Measurements from ENCODE around the gene CKAP2L.

Gene CKAP2L

DNA sequence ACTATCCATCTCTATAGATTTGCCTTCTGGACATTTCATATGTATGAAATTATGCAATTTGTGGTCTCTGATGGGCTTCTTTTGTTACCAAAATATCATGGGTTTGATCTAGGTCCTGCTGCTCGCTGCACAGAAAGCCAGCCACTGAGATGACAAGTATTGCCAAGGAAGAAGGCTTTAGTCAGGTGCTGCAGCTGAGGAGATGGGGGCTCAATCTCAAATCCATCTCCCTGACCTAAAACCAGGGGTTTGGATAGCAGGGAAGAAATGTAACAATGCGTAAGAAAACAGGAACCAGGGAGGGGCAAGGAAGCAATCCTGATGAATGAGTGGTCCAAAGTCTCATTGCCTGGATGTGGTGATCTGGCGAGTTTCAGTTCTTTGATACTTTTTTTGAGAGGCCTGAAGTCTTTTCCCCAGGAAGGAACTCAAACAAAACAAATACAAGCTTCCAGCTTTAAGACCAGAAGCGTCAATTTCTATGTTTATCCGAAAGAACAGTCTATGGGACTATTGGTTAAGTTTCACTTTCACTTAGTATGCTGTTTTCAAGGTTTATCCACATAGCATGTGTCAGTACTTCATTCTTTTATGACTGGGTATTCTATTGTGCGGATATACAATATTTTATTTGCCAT, 3.4 kb upstream of the CKAP2L start:
- no peak for DNase-seq (ENCODE audit: low read depth in 2 of 2, low spot score in 1 of 2)

DNA sequence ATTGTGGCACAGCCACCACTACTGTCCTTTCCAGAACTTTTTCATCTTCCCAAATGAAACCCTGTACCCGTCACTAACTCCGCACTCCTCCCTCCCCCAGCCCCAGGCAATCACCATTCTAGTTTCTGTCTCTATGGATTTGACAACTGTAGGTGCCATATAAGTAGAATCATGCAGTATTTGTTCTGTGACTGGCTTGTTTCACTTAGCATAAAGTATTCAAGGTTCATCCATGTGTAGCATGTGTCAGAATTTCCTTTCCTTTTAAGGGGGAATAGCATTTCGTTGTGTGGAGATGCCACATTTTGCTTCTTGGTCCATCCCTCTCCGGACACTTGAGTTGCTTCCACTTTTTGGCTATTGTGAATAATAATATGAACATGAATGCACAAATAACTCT, 842 bp upstream of the CKAP2L start:
- DNase-seq (ENCODE audit: low read depth in 2 of 2, low spot score in 1 of 2): no peak

DNA sequence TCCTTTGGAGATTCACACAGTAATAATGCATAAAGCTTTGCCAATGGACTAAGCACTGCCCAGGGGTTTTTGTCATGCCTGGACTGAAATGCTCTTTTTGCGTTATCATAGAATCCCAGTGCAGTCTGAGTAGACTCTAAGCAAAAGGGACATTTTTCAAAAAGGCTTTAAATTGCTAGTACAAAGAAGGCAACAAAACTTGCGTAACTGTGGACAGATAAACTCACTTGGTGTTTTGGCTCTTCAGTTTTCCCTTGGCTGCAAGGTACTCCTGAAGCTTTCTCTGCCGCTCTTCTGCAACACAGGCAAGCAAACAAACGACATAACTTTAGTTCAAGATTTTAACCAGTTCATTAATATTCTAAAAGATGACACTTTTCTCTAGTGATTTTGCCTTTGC, 2.1 kb downstream of the CKAP2L start:
- DNase-seq (ENCODE audit: low read depth in 2 of 2, low spot score in 1 of 2): no peak

DNA sequence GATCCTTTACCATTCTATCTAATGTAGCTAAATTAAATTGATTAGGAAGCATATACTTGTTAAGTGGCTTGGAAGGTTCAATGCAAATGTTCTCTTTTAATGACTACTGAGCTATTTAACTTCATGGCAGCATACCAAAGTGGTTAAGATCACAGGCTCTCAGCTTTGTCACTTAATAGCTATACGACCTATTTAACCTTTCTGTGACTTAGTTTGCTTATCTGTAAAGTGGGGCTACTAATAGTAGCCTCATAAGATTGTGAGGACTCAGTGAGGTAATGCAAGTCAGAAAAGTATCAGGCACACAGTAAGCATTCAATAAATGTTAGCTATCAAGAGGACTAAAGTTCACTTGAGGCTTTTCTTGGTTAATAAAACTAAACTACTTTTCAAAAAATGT, 4.3 kb downstream of the CKAP2L start:
- DNase-seq (ENCODE audit: low read depth in 2 of 2, low spot score in 1 of 2): no peak

DNA sequence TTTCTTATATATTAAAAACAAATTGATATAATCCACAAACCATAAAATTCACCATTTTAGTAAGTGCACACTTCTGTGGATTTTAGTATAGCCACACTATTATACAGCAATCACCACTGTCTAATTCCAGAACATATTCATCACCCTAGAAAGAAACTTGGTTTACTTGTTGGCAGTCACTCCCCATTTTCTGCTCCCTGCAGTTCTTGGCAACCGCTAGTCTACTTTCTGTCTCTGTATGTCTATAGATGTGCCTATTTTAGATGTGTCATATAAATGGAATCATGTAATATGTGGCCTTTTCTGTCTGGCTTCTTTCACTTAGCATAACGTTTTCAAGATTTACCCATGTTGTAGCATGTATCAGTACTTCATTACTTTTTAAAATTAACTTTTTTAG, 5.7 kb downstream of the CKAP2L start:
- no peak for DNase-seq (ENCODE audit: low read depth in 2 of 2, low spot score in 1 of 2)

DNA sequence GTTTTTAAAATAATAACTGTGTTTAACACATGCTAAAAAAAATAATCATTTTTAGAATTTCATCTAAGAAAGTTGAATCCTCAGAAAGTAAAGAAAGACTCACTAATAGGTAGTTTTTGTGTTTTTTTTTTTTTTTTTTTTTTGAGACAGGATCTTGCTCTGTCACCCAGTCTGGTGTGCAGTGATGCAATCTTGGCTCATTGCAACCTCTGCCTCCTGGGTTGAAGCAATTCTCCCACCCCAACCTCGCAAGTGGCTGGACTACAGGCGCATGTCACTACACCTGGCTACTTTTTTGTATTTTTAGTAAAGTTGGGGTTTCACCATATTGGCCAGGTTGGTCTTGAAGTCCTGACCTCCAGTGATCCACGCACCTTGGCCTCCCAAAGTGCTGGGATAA, 7.1 kb downstream of the CKAP2L start:
- DNase-seq (ENCODE audit: low read depth in 2 of 2, low spot score in 1 of 2): no peak

DNA sequence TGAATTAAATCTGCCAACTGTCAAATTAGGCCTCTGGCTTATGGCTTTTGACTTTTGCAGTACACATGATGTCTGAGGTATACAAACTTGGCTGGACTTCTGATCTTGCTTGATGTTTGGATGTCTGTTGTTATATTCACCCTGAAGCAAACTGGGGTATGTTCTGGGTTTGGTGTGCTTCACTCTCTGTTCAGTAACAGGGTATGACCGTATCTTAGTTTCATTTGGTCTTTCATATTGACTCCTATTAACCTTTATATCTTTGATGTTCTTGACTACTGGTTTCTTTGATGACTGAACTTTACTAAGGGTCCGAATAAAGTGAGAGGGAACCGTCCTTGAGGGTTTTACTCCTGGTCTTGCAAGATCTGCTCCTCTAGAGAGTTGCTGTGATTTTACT, 8.2 kb downstream of the CKAP2L start:
- no peak for DNase-seq (ENCODE audit: low read depth in 2 of 2, low spot score in 1 of 2)

DNA sequence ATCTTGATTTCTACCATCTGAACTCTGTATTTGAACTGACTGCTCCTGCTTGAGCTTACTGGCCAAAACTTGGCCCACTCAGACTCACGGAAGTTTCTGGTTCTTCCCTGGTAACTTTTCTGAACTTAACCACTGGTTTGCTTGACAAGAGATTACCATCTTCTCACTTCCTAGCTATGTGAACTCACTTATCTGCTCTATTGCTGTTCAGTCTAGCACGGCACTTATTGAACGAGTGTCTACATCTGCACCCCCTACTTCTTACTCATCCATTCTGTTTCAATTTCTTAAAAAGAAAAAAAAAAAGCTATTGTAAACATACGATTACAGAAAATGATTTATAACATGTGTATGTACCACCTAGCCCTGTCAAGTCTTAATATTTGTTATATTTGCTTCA, 9.0 kb downstream of the CKAP2L start:
- DNase-seq (ENCODE audit: low read depth in 2 of 2, low spot score in 1 of 2): no peak

DNA sequence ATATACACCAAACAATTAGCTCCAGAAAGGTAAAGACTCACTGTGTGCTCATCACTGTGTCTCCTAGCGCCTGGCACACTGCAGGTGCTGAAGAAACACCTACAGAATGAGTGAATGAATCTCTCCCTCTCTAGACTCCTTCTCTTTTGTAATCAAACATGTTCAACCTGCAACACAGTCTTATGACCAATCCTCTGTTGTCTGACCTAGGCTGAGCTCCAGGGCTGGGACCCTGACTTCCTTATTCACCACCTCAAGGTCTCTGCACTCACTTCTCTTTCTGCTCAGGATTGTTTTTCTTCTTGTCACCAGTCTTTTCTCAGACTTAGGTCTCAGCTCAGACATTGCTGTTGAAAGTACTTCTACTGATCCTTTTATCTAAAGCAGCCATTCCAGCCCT, 9.8 kb downstream of the CKAP2L start:
- DNase-seq (ENCODE audit: low read depth in 2 of 2, low spot score in 1 of 2): no peak

DNA sequence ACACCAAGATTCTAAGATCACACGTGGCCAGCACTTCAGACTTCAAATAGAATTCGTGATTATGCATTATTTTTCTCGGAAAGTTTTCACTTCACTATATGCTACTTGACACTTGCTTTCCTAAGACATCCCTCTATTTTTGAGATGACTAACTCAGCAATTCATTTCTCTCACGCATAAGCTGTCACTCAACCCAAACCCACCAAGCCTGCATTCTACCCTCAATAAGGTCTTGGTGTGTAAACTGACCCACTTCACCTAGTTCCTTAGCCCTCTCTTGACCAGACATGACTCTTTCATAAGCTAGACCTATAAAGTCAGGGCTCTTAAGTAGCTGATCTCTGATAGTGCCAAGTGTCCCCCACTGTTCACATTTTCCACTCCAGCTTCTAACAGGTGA, 11.7 kb downstream of the CKAP2L start:
- no peak for DNase-seq (ENCODE audit: low read depth in 2 of 2, low spot score in 1 of 2)

DNA sequence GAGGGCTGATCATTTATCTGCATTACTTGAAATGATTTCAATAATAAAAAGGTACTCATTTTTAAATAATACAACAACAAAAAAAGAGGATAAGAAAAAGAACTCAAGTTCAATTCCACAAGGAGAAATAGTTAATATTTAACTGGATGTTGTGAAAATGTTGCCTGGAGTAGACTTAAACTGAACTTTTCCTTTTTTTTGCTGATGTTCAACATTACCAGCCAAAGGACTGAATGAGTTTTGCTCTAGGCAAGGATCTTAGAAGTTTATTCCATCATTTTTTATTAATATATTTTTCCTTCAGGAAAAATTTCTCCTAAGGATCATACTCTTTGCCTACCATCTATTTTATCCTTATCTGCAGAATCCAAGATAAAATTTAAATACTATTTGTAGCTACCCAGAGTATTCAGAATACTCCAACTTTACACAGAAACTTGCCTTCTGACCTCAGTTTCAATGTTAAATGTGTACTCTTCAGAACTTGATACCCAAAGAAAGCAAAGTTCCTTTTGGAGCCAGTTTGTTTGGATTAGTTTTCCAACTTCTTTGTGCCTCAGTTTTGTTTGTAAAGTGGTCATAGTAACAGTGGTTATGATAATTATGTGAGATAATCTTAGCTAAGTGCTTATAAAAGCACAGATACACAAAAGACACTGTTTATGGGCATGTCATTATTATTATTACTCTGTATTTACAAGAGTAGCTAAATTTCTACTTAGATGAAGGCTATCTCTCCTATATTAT, 12.8 kb downstream of the CKAP2L start:
- no peak for DNase-seq (ENCODE audit: low read depth in 2 of 2, low spot score in 1 of 2)

DNA sequence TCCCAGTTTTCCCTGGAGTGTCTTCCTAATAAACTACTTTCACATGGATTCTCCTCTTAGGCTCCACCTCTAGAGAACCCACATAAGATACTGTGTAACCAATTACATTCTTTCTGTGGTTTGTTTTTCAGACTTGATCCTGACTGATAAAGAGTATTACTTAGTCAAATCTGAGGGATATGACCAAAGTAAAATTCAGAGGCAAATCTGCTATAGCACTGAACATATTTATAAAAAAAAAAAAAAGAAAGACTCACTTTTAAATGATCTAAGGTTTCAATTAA, 13.9 kb downstream of the CKAP2L start:
- no peak for DNase-seq (ENCODE audit: low read depth in 2 of 2, low spot score in 1 of 2)

DNA sequence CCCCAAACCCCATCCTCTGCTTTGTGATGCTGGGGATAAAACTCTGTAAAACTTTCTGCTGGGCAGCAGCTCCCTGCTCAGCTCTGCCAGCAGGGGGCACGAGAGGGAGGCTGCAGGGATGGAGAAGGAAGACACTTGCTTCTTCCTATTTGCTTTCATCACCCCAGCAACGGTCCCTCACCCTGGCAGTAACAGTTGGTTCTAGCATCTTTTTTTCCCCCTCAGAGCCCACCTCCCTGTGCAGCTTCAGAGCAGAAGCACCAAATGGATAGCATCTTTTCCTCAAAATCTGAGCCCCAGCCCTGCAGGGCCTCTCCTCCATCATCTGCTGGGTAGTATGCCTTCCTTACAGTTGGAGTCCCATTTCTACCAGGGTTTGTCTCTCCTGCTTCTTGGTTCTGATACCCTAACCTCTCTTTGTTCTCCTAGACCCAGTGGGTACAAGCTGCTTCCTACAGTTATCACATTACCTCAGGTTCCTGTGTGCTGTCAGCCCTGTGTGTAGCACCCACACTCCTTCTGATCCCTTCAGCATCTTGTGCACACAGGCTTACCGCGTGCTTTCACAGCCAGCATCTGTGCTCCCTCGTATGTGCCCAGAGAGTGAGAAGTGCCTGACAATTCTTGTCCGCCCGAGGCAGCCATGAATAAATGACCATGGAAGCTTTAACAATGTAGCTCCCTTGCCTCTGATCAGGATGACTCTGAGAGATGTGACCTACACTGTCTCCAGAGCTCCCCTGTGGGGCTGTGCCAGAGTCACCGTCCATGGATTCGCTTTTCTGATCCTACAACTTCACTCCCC, 14.5 kb downstream of the CKAP2L start:
- DNase-seq (ENCODE audit: low read depth in 2 of 2, low spot score in 1 of 2): peak; percentile 47 to 59

DNA sequence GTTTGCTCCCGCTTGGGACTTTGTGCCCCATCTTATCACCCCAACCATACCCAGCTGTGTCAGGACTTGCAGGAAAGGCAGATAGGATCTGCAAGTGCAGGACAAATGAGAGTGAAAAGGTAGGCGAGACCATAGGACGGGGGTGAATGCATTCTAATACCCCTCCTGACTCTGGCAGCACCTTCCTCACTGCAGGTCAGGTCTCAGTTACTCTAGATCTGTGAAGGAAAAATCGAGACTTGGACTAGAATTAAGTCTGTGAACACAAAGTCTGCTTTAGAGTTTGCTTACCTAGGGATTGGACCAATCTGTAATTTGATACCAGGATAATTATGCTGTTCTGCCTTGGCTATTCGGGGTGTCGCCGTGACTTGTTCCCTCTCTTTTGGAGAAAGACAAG, 23.9 kb downstream of the CKAP2L start:
- no peak for DNase-seq (ENCODE audit: low read depth in 2 of 2, low spot score in 1 of 2)

DNA sequence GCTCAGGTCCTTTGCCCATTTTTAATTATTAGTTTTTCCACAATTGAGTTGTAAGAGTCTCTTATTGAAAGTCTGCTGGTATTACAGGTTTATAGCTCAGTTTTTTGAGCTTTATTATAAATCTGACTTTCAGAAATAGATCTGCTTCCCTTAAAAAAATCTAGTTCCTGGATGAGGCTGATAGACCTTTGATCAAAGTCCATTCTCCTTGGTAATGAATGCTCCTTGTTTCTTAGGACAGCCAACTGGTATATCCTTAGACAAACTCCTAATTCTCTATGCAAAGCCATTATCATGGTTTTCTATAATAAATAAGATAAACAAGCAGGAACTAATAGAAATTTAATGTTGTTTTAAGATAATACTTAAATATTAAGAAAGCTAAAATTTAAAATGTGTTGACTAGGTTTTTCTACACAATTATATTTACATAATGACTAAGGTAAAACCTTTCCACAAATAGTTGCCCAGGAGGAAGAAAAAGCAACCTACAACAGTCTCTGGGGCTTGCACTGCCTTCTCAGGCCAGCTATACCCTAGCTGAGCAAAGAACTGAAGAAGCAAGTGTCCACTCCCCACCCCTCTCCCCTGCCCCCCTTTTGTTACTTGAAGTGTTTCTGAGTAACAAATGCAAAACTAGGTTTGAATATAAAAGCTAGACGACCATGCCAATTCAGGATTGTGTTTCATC, 26.7 kb downstream of the CKAP2L start:
- DNase-seq (ENCODE audit: low read depth in 2 of 2, low spot score in 1 of 2): no peak

DNA sequence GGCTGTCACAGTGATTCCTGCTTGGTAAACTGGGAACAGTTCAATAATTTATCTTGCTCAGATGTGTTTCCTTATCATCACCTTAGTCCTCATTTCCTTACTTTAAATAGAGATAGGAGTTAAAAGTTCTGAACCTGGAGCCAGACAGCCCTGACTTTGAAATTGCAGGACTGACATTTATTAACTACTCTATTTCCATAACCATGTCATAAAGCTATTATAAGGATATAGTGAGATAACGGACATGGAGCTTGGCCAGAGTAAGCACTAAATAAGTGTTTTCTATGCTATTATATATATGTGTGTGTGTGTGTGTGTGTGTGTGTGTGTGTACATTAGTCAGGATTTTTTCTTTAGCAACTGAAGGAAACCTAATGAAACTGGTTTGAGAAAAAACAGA, 30.5 kb downstream of the CKAP2L start:
- no peak for DNase-seq (ENCODE audit: low read depth in 2 of 2, low spot score in 1 of 2)

DNA sequence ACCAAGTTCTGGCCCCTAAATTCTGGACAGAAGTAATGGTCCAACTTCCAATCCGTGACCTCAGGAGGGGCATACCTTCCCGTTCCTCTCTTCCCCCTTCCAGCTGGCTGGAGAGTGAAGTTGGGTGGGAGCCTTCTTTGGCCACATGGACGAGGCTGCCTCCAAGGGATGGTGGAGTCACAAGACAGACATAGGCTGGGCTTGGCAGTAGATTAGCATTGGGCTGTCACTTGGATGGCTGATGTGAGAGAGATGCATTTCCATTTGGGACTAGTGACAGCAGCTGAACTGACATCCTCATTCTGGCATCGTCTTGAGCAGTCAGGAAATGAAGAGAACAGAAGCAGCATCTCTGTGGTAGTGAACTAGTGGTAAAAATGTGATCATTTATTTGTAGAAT, 31.0 kb downstream of the CKAP2L start:
- DNase-seq (ENCODE audit: low read depth in 2 of 2, low spot score in 1 of 2): no peak

DNA sequence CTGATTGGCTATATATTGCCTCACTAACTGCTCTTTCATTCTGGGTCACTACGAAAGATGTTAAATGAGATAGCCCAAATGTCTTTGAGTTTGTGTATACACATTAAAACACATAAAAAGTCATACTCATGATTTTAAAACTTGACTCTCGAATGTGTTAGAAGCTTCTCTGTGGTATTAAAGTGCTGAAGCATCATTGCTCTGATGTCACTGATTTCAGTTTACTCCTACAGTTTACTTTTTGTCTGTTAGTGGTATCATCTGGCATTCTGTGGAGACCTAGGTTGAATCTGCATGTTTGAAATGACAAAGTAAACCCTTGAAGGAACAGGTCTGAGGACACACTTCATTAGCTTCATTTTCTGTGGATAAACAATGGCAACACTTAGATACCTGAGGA, 32.9 kb downstream of the CKAP2L start:
- no peak for DNase-seq (ENCODE audit: low read depth in 2 of 2, low spot score in 1 of 2)

DNA sequence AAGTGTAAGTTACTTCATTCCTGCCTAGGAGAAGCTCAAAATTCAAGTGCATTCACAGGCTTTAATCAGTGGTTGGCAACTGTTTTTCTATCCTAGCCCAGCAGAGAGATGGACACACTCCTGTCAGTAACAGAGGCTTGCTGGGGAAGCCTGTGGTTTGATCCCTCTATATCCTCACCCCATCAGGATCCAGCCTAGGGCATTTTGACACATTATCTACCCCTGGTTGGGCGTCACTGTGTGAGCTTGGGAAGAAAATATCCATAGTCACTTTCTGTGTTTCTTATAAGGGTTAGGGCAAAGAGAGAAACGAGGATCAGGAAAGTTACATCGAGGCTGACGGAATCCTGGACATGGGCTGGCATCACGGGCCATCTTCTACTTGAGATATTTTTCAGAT, 33.6 kb downstream of the CKAP2L start:
- DNase-seq (ENCODE audit: low read depth in 2 of 2, low spot score in 1 of 2): no peak

DNA sequence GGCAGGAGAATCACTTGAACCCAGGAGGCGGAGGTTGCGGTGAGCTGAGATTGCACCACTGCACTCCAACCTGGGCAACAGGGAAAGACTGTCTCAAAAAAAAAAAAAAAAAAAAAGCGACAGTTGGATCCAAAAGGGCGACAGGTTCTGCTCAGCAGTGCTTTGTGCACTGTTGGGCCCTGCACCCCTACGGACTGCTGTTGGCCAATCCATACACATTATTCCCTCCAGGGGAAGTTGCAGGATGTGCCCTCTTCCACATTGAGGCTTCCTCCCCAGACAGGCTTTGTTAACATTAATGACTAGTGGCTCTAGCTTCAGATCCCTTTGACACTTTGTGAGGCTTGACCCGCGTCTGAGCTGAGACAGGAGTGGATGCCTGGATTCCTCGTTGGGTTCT, 34.2 kb downstream of the CKAP2L start:
- DNase-seq (ENCODE audit: low read depth in 2 of 2, low spot score in 1 of 2): no peak

DNA sequence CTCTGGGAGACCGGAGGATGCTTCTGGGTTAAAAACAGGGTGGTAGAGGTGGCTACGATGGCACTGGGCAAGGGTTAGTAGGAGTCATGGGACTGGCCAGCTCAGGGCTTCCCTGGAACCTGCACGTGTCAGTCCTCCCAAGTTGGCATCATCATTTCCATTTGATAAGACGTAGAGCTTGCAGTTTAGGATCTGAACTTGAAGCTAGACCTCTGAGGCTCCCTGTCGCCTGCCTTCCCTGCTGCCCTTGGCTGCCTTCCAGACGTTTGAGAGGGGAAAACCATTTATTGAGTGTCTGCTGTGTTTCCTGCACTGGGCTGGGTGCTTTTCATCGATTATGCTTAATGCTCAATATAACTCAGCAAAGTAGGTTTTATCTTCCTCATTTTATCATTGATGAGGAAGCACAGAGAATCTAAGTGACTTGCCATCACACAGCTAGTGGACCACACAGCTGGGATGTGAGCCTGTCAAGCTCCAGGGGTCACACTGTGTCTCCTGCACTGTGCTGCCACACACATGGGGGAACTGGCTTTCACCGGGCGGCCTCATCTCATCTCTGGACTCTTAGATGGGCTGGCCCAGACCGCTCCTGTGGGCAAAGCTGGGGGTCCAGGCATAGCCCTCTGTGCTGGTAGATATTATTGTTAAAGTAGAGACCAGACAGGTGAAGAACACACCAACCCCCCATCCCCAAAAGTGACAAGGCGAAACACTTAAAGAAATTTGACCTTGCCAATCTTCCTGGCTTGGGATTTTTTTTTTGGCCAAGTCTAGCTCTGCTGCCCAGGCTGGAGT, 35.8 kb downstream of the CKAP2L start:
- no peak for DNase-seq (ENCODE audit: low read depth in 2 of 2, low spot score in 1 of 2)
